ENCODE measurements around the gene UTP18. TPM values are rescaled to one million over a fixed set of nuclear protein-coding genes. Genes with fewer than 3 reads are reported as not detected.

Gene UTP18
- total and polyA plus RNA-seq, 4 donors: 12.4 to 17.4 (median 14.2) TPM

DNA sequence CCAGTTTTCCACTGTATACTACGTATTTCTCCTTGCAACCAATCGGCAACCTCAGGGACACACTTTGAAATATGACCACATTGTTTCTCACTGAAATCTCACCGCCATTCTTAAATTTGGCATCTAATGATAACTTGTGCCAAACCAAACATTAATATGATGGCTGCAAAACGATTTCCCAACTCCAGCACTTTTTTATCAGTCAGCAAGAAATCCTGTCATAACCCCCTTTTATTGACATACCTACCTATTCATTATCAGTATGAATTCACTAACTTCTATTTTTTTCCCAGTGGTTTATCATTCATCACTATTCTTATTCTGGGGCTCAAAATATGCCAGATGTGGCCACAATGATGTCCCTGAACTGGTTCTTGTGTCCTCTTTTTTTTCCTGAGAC lies 16.3 kb upstream of the UTP18 start:
- no peaks in the 10 kb centered on the region for H3K9me3 ChIP-seq (ENCODE audit: control insufficient read depth in 4 of 4, low read length in 3 of 4)
- WGBS: 51% methylated on average over 4 of the region's 4 CpGs
- H3K4me3 ChIP-seq (ENCODE audit: low read depth in 1 of 3, low read length in 3 of 3): no peak overlapping the region
- H3K27ac ChIP-seq (ENCODE audit: low read depth in 1 of 2, low read length in 2 of 2): no peak overlapping the region
- peaks cover 0 to 11% (median 5%) of the 10 kb centered on the region in 4 donors for H3K4me1 ChIP-seq (ENCODE audit: control insufficient read depth in 4 of 4, insufficient read depth in 4 of 4, low read length in 3 of 4)
- TF ChIP-seq YY1 (IDR thresholded peaks at IDR 0.05) (peak; percentile 33), TAF1 (conservative IDR thresholded peaks at IDR 0.05) (no peak)
- H3K9ac ChIP-seq (ENCODE audit: low read depth in 1 of 2, low read length in 2 of 2): no peak overlapping the region
- no peak for DNase-seq (ENCODE audit: low spot score)
- no peaks in the 10 kb centered on the region for H3K27me3 ChIP-seq (ENCODE audit: control insufficient read depth in 4 of 4, insufficient read depth in 4 of 4, low read length in 3 of 4)
- no peaks in the 10 kb centered on the region for H3K36me3 ChIP-seq (ENCODE audit: control insufficient read depth in 4 of 4, insufficient read depth in 3 of 4, low read depth in 1 of 4, low read length in 3 of 4)

DNA sequence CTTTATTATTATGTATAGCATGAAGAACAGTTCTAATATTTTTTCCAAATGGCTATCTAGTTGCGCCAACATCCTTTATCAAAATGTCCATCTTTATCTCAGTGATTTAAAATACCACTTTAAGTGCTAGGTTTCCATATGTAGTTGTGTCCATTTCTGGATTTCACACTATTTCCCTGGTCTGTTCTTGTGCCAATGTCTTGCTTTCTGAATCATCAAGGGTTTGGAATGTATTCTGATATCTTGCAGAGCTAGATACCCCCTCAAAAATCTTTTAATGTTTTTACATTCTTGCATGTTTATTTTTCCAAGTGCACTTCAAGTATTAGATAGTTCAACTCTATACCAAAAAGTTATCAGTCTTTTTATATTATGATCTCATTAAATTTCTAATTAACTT lies 14.8 kb upstream of the UTP18 start:
- peaks cover 0 to 11% (median 5%) of the 10 kb centered on the region in 4 donors for H3K4me1 ChIP-seq (ENCODE audit: control insufficient read depth in 4 of 4, insufficient read depth in 4 of 4, low read length in 3 of 4)
- H3K36me3 ChIP-seq (ENCODE audit: control insufficient read depth in 4 of 4, insufficient read depth in 3 of 4, low read depth in 1 of 4, low read length in 3 of 4): no peaks in the 10 kb centered on the region
- H3K4me3 ChIP-seq (ENCODE audit: low read depth in 1 of 3, low read length in 3 of 3): no peak overlapping the region
- DNase-seq (ENCODE audit: low spot score): no peak
- no peak overlapping the region for H3K27ac ChIP-seq (ENCODE audit: low read depth in 1 of 2, low read length in 2 of 2)
- TF ChIP-seq RAD21 (IDR thresholded peaks at IDR 0.05) (no peak), NR2F2 (IDR thresholded peaks at IDR 0.05) (no peak), HNF4G (IDR thresholded peaks at IDR 0.05) (no peak), JUND (IDR thresholded peaks at IDR 0.05) (no peak), GABPA (IDR thresholded peaks at IDR 0.05 in 1 of 2, conservative IDR thresholded peaks at IDR 0.05 in 1 of 2) (no peak), FOXA2 (IDR thresholded peaks at IDR 0.05) (no peak), HNF4A (conservative IDR thresholded peaks at IDR 0.05) (no peak), SP1 (IDR thresholded peaks at IDR 0.05) (no peak), EGR1 (IDR thresholded peaks at IDR 0.05; ENCODE audit: low read depth in 2 of 2) (no peak)
- TF ChIP-seq, protein P1, sequence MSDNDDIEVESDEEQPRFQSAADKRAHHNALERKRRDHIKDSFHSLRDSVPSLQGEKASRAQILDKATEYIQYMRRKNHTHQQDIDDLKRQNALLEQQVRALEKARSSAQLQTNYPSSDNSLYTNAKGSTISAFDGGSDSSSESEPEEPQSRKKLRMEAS (IDR thresholded peaks at IDR 0.05): no peak
- TF ChIP-seq, protein P2, sequence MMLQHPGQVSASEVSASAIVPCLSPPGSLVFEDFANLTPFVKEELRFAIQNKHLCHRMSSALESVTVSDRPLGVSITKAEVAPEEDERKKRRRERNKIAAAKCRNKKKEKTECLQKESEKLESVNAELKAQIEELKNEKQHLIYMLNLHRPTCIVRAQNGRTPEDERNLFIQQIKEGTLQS (IDR thresholded peaks at IDR 0.05): no peak
- TF ChIP-seq, protein P3, sequence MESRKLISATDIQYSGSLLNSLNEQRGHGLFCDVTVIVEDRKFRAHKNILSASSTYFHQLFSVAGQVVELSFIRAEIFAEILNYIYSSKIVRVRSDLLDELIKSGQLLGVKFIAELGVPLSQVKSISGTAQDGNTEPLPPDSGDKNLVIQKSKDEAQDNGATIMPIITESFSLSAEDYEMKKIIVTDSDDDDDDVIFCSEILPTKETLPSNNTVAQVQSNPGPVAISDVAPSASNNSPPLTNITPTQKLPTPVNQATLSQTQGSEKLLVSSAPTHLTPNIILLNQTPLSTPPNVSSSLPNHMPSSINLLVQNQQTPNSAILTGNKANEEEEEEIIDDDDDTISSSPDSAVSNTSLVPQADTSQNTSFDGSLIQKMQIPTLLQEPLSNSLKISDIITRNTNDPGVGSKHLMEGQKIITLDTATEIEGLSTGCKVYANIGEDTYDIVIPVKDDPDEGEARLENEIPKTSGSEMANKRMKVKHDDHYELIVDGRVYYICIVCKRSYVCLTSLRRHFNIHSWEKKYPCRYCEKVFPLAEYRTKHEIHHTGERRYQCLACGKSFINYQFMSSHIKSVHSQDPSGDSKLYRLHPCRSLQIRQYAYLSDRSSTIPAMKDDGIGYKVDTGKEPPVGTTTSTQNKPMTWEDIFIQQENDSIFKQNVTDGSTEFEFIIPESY (IDR thresholded peaks at IDR 0.05): no peak
- no peaks in the 10 kb centered on the region for H3K27me3 ChIP-seq (ENCODE audit: control insufficient read depth in 4 of 4, insufficient read depth in 4 of 4, low read length in 3 of 4)
- 99% methylated on average over 1 of the region's 1 CpG for WGBS
- no peak overlapping the region for H3K9ac ChIP-seq (ENCODE audit: low read depth in 1 of 2, low read length in 2 of 2)
- H3K9me3 ChIP-seq (ENCODE audit: control insufficient read depth in 4 of 4, low read length in 3 of 4): no peaks in the 10 kb centered on the region

DNA sequence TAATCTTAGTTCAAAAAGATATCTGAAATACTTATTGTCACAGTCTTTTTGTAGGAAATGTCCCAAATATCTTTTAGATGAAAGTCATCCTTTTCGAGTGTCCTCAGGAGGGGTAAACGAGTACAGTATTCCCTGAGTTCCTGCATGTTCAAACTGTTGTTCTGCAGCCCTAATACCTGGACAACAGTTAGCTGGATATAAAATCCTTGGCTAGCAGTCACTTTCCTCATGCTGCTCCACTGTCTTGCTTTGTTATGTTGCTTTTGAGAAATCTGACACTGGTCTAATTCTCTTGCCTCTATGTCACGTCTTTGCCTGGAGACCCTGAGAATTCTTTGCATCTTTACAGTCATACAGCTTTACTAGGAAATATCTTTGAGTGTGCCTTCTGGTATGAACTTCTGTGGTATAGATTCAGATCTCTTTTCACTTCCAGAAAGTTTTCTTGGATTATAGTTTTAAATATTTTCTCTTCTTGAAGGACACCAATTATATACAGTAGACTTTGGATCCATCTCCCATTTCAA lies 10.0 kb upstream of the UTP18 start:
- no peak overlapping the region for H3K4me3 ChIP-seq (ENCODE audit: low read depth in 1 of 3, low read length in 3 of 3)
- peaks cover 0 to 4% (median 0%) of the 10 kb centered on the region in 4 donors for H3K36me3 ChIP-seq (ENCODE audit: control insufficient read depth in 4 of 4, insufficient read depth in 3 of 4, low read depth in 1 of 4, low read length in 3 of 4)
- no peak overlapping the region for H3K9ac ChIP-seq (ENCODE audit: low read depth in 1 of 2, low read length in 2 of 2)
- H3K4me1 ChIP-seq (ENCODE audit: control insufficient read depth in 4 of 4, insufficient read depth in 4 of 4, low read length in 3 of 4): peaks cover 2 to 6% (median 4%) of the 10 kb centered on the region in 4 donors
- no peak for DNase-seq (ENCODE audit: low spot score)
- WGBS: 98% methylated on average over 3 of the region's 3 CpGs
- no peaks in the 10 kb centered on the region for H3K27me3 ChIP-seq (ENCODE audit: control insufficient read depth in 4 of 4, insufficient read depth in 4 of 4, low read length in 3 of 4)
- H3K27ac ChIP-seq (ENCODE audit: low read depth in 1 of 2, low read length in 2 of 2): no peak overlapping the region
- H3K9me3 ChIP-seq (ENCODE audit: control insufficient read depth in 4 of 4, low read length in 3 of 4): no peaks in the 10 kb centered on the region
- TF ChIP-seq, protein P4, sequence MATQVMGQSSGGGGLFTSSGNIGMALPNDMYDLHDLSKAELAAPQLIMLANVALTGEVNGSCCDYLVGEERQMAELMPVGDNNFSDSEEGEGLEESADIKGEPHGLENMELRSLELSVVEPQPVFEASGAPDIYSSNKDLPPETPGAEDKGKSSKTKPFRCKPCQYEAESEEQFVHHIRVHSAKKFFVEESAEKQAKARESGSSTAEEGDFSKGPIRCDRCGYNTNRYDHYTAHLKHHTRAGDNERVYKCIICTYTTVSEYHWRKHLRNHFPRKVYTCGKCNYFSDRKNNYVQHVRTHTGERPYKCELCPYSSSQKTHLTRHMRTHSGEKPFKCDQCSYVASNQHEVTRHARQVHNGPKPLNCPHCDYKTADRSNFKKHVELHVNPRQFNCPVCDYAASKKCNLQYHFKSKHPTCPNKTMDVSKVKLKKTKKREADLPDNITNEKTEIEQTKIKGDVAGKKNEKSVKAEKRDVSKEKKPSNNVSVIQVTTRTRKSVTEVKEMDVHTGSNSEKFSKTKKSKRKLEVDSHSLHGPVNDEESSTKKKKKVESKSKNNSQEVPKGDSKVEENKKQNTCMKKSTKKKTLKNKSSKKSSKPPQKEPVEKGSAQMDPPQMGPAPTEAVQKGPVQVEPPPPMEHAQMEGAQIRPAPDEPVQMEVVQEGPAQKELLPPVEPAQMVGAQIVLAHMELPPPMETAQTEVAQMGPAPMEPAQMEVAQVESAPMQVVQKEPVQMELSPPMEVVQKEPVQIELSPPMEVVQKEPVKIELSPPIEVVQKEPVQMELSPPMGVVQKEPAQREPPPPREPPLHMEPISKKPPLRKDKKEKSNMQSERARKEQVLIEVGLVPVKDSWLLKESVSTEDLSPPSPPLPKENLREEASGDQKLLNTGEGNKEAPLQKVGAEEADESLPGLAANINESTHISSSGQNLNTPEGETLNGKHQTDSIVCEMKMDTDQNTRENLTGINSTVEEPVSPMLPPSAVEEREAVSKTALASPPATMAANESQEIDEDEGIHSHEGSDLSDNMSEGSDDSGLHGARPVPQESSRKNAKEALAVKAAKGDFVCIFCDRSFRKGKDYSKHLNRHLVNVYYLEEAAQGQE (IDR thresholded peaks at IDR 0.05): no peak
- TF ChIP-seq JUND (IDR thresholded peaks at IDR 0.05) (no peak), NR2F2 (IDR thresholded peaks at IDR 0.05) (no peak), RAD21 (IDR thresholded peaks at IDR 0.05) (no peak), FOXA1 (IDR thresholded peaks at IDR 0.05) (no peak), YY1 (IDR thresholded peaks at IDR 0.05) (no peak), RXRA (IDR thresholded peaks at IDR 0.05) (no peak), FOXA2 (IDR thresholded peaks at IDR 0.05) (no peak), HNF4A (conservative IDR thresholded peaks at IDR 0.05) (no peak), HNF4G (IDR thresholded peaks at IDR 0.05) (no peak)
- TF ChIP-seq, protein P5, sequence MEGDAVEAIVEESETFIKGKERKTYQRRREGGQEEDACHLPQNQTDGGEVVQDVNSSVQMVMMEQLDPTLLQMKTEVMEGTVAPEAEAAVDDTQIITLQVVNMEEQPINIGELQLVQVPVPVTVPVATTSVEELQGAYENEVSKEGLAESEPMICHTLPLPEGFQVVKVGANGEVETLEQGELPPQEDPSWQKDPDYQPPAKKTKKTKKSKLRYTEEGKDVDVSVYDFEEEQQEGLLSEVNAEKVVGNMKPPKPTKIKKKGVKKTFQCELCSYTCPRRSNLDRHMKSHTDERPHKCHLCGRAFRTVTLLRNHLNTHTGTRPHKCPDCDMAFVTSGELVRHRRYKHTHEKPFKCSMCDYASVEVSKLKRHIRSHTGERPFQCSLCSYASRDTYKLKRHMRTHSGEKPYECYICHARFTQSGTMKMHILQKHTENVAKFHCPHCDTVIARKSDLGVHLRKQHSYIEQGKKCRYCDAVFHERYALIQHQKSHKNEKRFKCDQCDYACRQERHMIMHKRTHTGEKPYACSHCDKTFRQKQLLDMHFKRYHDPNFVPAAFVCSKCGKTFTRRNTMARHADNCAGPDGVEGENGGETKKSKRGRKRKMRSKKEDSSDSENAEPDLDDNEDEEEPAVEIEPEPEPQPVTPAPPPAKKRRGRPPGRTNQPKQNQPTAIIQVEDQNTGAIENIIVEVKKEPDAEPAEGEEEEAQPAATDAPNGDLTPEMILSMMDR (IDR thresholded peaks at IDR 0.05; ENCODE audit: low read depth, low read length, missing input control): no peak
- TF ChIP-seq, protein P3 (IDR thresholded peaks at IDR 0.05): no peak
- TF ChIP-seq, protein P1 (IDR thresholded peaks at IDR 0.05): no peak
